HPDE6-E6E7 (cell line): ENCODE results near the gene ADPRH.

Source experiments
- DNase-seq: peaks from one replicate; pipeline ENCODE4 v3.0.0; 2011; ENCODE audit warnings: missing footprints; ENCODE audit errors: extremely low spot score

Gene ADPRH

DNA sequence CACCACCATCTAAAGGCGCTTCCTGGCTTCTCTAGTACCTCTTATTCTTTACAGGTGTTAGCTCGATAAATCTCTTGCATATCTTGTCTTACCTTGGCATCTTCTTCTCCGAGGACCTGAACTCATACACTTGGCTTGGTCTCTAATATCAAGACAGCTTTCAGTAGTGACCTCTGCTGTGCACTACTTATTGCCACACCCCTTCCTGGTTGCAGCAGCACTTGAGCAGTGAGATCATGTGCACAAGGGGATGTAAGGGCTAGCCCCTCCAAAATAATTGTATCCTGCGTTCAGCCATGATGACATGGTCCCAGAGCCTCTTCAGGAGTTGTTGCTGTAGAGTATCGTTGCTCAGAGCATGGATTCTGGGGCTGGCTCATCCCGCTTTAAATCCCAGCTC, 17.1 kb downstream of the ADPRH start:
- DNase-seq, result no peak

- no peak for DNase-seq
Observed at GRCh38 chr3:119597548-119598288, 18.4 kb downstream of the ADPRH start, which contains the start of gene PLA1A. Gene PLA1A, plus strand, starts transcription at chr3:119597885. Its CDS starts 29 bp downstream, at chr3:119597914.

GRCh38 chr3:119598410-119599098, 19.3 kb downstream of the ADPRH start:
- DNase-seq, result no peak

- DNase-seq, result no peak
Observed at GRCh38 chr3:119599558-119600174, 20.4 kb downstream of the ADPRH start.

GRCh38 chr3:119600732-119601131, 21.4 kb downstream of the ADPRH start:
- DNase-seq, result no peak

- no peak for DNase-seq
Observed at GRCh38 chr3:119601154-119601553, 21.9 kb downstream of the ADPRH start.

GRCh38 chr3:119602676-119603075, 23.4 kb downstream of the ADPRH start:
- DNase-seq, result no peak

GRCh38 chr3:119604878-119605277, 25.6 kb downstream of the ADPRH start:
- DNase-seq, result peak; percentile 41

- no peak for DNase-seq
Observed at GRCh38 chr3:119608405-119609000, 29.2 kb downstream of the ADPRH start.

- no peak for DNase-seq
Observed at GRCh38 chr3:119609301-119609700, 30.0 kb downstream of the ADPRH start.

DNA sequence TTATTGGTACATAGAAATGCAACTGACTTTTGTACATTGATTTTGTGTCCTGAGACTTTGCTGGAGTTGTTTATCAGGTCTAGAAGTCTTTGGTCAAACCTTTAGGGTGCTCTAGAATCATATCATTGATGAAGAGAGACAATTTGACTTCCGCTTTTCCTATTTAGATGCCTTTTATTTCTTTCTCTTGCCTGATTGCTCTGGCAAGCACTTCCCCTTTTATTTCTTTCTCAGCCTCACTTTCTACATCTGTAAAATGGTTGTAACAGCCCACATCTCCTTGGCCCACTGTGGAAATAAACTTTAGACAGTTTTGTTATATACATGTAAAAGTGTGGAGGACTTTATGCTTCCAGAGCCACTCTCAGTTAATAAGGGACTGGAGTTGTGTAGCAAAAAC, 32.4 kb downstream of the ADPRH start:
- no peak for DNase-seq

DNA sequence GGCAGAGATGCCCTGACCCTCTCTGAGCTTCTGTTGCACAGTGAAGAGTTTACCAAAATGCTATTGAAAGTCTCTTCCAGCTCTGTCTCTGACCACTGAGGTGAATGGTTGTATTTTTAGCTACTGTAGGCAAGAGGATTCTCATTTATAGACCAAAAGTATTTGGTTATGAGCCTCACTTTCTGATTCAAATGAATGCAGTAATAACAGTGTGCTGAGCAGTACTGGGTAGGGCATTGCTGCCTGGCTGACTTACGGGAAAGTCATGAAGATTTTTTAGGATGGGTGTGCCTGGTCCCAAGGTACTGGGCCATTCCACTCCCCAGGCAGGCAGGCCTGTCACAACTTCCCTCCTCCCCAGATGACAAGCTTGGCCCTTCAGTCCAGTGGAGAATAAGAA, 33.9 kb downstream of the ADPRH start:
- no peak for DNase-seq

DNA sequence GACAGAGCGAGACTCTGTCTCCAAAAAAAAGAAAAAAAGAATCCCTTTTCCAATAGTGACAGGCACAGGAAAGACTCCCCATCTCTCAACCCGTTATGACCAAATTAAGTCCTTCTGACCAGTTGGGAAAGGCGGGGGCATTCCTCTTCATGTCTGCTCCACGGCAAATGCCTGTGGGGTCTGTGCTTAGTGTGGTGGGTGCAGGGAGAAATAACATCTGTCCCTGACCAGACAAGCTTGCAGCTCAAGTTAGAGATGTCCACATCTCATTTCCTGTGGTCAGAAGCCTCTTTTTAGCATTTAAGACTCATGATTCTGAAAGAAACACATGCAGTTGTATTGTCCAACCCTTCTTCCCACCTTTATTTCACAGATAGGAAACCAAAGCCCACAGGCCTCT, 34.6 kb downstream of the ADPRH start:
- no peak for DNase-seq

- no peak for DNase-seq
Observed at GRCh38 chr3:119616056-119616455, 36.8 kb downstream of the ADPRH start.

DNA sequence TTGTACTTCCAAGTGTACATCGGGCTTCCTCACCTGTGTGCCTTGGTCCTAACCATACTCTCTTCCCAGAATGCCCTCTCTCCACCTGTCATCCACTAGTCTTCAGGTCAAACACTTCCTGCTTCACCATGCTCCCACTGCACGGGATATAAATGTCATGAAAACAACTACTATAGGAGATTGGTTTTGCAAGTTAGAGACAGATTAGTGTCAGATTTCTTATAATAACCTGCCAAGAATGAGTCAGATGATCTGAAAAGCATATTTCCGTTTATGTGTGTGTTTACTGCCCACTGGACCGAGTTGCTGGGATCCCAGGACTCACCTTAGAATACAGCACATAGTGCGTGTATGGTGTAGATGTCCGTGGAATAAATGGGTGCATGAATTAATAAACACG, 39.8 kb downstream of the ADPRH start:
- no peak for DNase-seq

GRCh38 chr3:119620899-119621298, 41.6 kb downstream of the ADPRH start:
- DNase-seq, result no peak

DNA sequence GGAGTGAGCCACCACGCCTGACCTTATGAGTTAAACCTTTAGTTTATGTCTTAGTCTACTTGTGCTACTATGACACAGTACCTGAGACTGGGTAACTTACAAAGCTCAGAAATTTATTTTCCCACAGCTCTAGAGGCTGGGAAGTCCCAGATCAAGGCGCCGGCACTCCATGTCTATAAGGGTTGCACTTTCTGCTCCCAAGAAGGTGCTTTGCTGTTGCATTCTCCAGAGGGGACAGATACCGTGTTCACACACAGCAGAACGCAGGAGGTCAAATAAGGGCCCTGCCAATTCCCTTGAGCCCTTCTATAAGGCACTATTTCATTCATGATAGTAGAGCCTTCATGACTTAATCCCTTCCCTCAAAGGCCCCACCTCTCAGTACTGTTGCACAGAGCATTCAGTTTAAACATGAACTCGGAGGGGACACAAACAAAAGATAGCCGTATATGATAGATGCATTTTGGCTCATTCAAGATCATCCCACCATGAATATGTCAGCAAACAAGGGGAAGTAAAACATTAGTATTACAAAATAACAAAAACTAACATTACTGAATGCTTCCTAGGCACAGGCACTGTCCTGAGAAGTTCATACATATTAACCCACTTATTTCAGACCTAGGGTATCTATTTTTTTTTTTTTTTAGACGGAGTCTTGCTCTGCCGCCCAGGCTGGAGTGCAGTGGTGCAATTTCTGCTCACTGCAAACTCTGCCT, 44.9 kb downstream of the ADPRH start:
- no peak for DNase-seq

GRCh38 chr3:119625451-119626153, 46.3 kb downstream of the ADPRH start:
- DNase-seq, result no peak

DNA sequence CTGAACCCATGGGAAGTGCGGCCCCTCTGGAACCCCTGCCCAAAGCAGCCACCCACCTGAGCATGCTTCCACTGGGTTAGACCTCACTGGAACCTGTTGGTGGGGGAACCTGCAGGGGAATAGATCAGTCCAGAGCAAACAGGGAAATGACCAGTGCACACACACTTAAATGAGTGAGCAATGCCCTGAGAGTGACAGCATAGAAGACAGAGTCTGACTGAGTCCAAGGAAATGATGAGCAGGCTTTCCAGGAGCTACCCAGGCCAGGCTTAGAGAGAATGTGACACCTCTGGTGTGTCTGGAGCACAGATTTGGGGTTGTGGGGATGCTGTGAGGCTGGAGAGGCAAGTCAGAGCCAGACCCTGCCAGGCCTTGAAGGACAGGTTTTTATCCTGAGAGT, 46.9 kb downstream of the ADPRH start:
- DNase-seq, result no peak

DNA sequence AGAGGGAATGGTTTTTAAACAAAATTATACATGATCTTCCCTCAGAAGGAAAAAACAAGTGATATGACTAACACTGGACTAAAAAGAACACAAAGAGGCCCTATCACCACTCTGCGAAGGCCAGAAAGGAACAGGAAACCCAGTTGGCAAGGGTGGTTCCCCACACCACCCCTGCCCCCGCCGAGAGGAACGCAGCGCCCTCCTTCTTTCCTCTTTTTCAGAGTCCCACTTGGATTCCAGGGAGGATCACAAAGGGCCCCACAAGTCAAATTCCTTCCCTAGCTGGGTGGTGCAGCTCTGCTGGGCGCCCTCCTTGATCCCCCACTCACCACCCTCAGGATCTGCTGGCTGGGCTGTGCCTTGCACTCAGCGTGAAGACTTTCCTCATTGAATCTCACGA, 48.2 kb downstream of the ADPRH start:
- DNase-seq, result no peak

- no peak for DNase-seq
Observed at GRCh38 chr3:119628390-119628789, 49.1 kb downstream of the ADPRH start.
